GM12878 (cell line): ENCODE data around the gene LPAR3. TPM values are rescaled to one million over a fixed set of nuclear protein-coding genes. Genes with fewer than 3 reads are reported as not detected.
A peak's percentile ranks its signal among the peaks of the same experiment; 100 is the strongest.

ENCODE experiments used
- ASH2L ChIP-seq: fragments of 300-600, 200-600 bp; sonication (generic); IDR thresholded peaks from 2 replicates; pipeline ENCODE4 v1.6.1; 2017; ENCODE audit warnings: low read depth, mild to moderate bottlenecking, borderline replicate concordance
- ATF3 ChIP-seq: IDR thresholded peaks from 2 replicates; pipeline ENCODE4 v1.6.1; 2011; ENCODE audit warnings: low read depth, mild to moderate bottlenecking, low read length, moderate library complexity, borderline replicate concordance; ENCODE audit errors: extremely low read depth
- BCL11A ChIP-seq: IDR thresholded peaks from 2 replicates; pipeline ENCODE4 v1.6.1; 2011; ENCODE audit warnings: low read depth, low read length
- BMI1 ChIP-seq: fragments of 450-650 bp; IDR thresholded peaks from 2 replicates; pipeline ENCODE4 v1.6.1; 2016; ENCODE audit warnings: mild to moderate bottlenecking, moderate library complexity, borderline replicate concordance
- CREM ChIP-seq: IDR thresholded peaks from 2 replicates; pipeline ENCODE4 v1.6.1; 2014; ENCODE audit warnings: antibody characterized with exemption, low read depth
- EGR1 ChIP-seq, 2 experiments: IDR thresholded peaks; 1 replicate in 1 of 2; 2 replicates in 1 of 2; pipeline ENCODE4 v1.6.1; 2011 to 2012; ENCODE audit warnings: low read depth in 2 of 2, low read length in 2 of 2, borderline replicate concordance in 1 of 2, mild to moderate bottlenecking in 1 of 2, moderate library complexity in 1 of 2
- EP300 ChIP-seq, 2 experiments: fragments of 150-350 bp in 1 of 2; IDR thresholded peaks; 2 replicates each; pipeline ENCODE4 v1.6.1; 2011 to 2012; ENCODE audit warnings: low read depth in 2 of 2, low read length in 2 of 2, borderline replicate concordance in 1 of 2, improper control_type of control experiment in 1 of 2, inconsistent platforms in 1 of 2; ENCODE audit not compliant: control insufficient read depth in 1 of 2
- HCFC1 ChIP-seq: fragments of 150-350 bp; IDR thresholded peaks from 2 replicates; pipeline ENCODE4 v1.6.1; 2014; ENCODE audit warnings: low read length
- KAT2A ChIP-seq: conservative IDR thresholded peaks from 2 replicates; pipeline ENCODE4 v1.6.1; 2011; ENCODE audit warnings: low read depth, low read length; ENCODE audit not compliant: control insufficient read depth
- MXI1 ChIP-seq: fragments of 150-350 bp; IDR thresholded peaks from 2 replicates; pipeline ENCODE4 v1.6.1; 2011; ENCODE audit warnings: low read depth, mild to moderate bottlenecking, inconsistent platforms, low read length, improper control_type of control experiment
- NFIC ChIP-seq: IDR thresholded peaks from 2 replicates; pipeline ENCODE4 v1.6.1; 2012; ENCODE audit warnings: low read depth, mild to moderate bottlenecking, inconsistent platforms, low read length, moderate library complexity
- NFXL1 ChIP-seq: fragments of 450-650 bp; IDR thresholded peaks from 2 replicates; pipeline ENCODE4 v1.6.1; 2017; ENCODE audit warnings: antibody characterized with exemption, mild to moderate bottlenecking, borderline replicate concordance
- NRF1 ChIP-seq: conservative IDR thresholded peaks from 2 replicates; pipeline ENCODE4 v1.6.1; 2011; ENCODE audit warnings: mild to moderate bottlenecking, low read depth, low read length, improper control_type of control experiment
- PAX8 ChIP-seq: fragments of 450-650 bp; IDR thresholded peaks from 2 replicates; pipeline ENCODE4 v1.6.1; 2017; ENCODE audit warnings: mild to moderate bottlenecking, moderate library complexity
- PKNOX1 ChIP-seq: fragments of 450-650 bp; IDR thresholded peaks from 2 replicates; pipeline ENCODE4 v1.6.1; 2016; ENCODE audit warnings: mild to moderate bottlenecking
- POLR2A ChIP-seq: IDR thresholded peaks from 2 replicates; pipeline ENCODE4 v1.6.1; 2011; ENCODE audit warnings: low read depth, mild to moderate bottlenecking, low read length
- POU2F2 ChIP-seq: IDR thresholded peaks from 3 replicates; pipeline ENCODE4 v1.6.1; 2011; ENCODE audit warnings: low read depth, mild to moderate bottlenecking, low read length, borderline replicate concordance
- RB1 ChIP-seq: fragments of 450-650 bp; formaldehyde crosslinking; IDR thresholded peaks from 2 replicates; pipeline ENCODE4 v1.6.1; 2017; ENCODE audit warnings: mild to moderate bottlenecking, borderline replicate concordance
- RBBP5 ChIP-seq: fragments of 200-600 bp; sonication (generic); conservative IDR thresholded peaks from 2 replicates; pipeline ENCODE4 v1.6.1; 2016
- SMARCA5 ChIP-seq: fragments of 450-650 bp; IDR thresholded peaks from 2 replicates; pipeline ENCODE4 v1.6.1; 2017; ENCODE audit warnings: mild to moderate bottlenecking
- SUPT20H ChIP-seq: IDR thresholded peaks from 2 replicates; pipeline ENCODE4 v1.6.1; 2011; ENCODE audit warnings: low read depth, mild to moderate bottlenecking, low read length, moderate library complexity, borderline replicate concordance; ENCODE audit not compliant: control insufficient read depth
- TCF7 ChIP-seq: IDR thresholded peaks from 2 replicates; pipeline ENCODE4 v1.6.1; 2014; ENCODE audit warnings: antibody characterized with exemption, borderline replicate concordance
- ZBED1 ChIP-seq: IDR thresholded peaks from 2 replicates; pipeline ENCODE4 v1.6.1; 2016; ENCODE audit warnings: borderline replicate concordance
- ZBTB33 ChIP-seq: fragments of 450-650 bp; IDR thresholded peaks from 2 replicates; pipeline ENCODE4 v1.6.1; 2017; ENCODE audit warnings: mild to moderate bottlenecking
- ZSCAN29 ChIP-seq: fragments of 450-650 bp; IDR thresholded peaks from 2 replicates; pipeline ENCODE4 v1.6.1; 2017; ENCODE audit warnings: mild to moderate bottlenecking, moderate library complexity
- polyA plus RNA-seq, 11 experiments: library from polyadenylated mRNA; depleted of rRNA in 4 of 11; unstranded in 6 of 11; stranded (reverse) in 5 of 11; fragments of >200 nt; fragmentation: Nextera tagmentation in 4 of 11; fragmentation: Illumina TruSeq in 1 of 11; extraction: Ambion mirVana in 4 of 11; extraction: Trizol in 1 of 11; gene quantifications; 1 replicate in 1 of 11; 2 replicates in 10 of 11; pipeline versions ENCODE4 v1.2.1 to v1.2.3, GENCODE V29; 2011 to 2016; ENCODE audit warnings: inconsistent platforms in 2 of 11, missing spikeins in 2 of 11, low read depth in 1 of 11
- total RNA-seq, 4 experiments: library from RNA; depleted of rRNA in 3 of 4; stranded (reverse); fragments of >200 nt in 3 of 4; fragmentation: Illumina TruSeq in 1 of 4; extraction: Trizol in 1 of 4; gene quantifications; 2 replicates each; pipeline versions ENCODE4 v1.2.1 to v1.2.3, GENCODE V29; 2013 to 2021
- TF ChIP-seq, protein P1 (sequence below): fragments of 450-650 bp; IDR thresholded peaks from 2 replicates; pipeline ENCODE4 v1.6.1; 2017; ENCODE audit warnings: mild to moderate bottlenecking, moderate library complexity

Gene LPAR3
- total and polyA plus RNA-seq, 10 of the 15 experiments (the other 5 are each of a cell fraction or from before 2014, with no cell fraction given): 0.03 to 0.31 (median 0.09) TPM; not detected in 3

GRCh38 chr1:84862810-84863251 lies 30.2 kb downstream of the LPAR3 start (continued):
- TF ChIP-seq SUPT20H (no peak), ZBED1 (peak; percentile 70; the same call in 1 of the 2 replicates), EP300 (IDR thresholded peaks at IDR 0.05; ENCODE audit: borderline replicate concordance in 1 of 2, control insufficient read depth in 1 of 2, low read depth in 2 of 2, low read length in 2 of 2) (peak in 1 of 2 experiments; percentile 65; a peak in 2 of 4 replicates), PKNOX1 (no peak), SMARCA5 (no peak), POLR2A (no peak), EGR1 (IDR thresholded peaks at IDR 0.05; ENCODE audit: borderline replicate concordance in 1 of 2, low read depth in 2 of 2, low read length in 2 of 2) (peak in 1 of 2 experiments; percentile 70; a peak in 1 of 3 replicates), NFIC (peak; percentile 76), KAT2A (no peak), BCL11A (0 out of 2 replicates have a peak, but pooled peaks have one; percentile 21), POU2F2 (0 out of 3 replicates have a peak, but pooled peaks have one; percentile 24), MXI1 (no peak), BMI1 (no peak; the same call in 1 of the 2 replicates), ZSCAN29 (no peak), TCF7 (no peak), NFXL1 (no peak), ZBTB33 (no peak), CREM (peak; percentile 60; the same call in 1 of the 2 replicates), ATF3 (no peak), NRF1 (no peak), HCFC1 (no peak), ASH2L (no peak; the same call in 1 of the 2 replicates), RB1 (no peak), PAX8 (no peak), RBBP5 (no peak)
- TF ChIP-seq, protein P1, sequence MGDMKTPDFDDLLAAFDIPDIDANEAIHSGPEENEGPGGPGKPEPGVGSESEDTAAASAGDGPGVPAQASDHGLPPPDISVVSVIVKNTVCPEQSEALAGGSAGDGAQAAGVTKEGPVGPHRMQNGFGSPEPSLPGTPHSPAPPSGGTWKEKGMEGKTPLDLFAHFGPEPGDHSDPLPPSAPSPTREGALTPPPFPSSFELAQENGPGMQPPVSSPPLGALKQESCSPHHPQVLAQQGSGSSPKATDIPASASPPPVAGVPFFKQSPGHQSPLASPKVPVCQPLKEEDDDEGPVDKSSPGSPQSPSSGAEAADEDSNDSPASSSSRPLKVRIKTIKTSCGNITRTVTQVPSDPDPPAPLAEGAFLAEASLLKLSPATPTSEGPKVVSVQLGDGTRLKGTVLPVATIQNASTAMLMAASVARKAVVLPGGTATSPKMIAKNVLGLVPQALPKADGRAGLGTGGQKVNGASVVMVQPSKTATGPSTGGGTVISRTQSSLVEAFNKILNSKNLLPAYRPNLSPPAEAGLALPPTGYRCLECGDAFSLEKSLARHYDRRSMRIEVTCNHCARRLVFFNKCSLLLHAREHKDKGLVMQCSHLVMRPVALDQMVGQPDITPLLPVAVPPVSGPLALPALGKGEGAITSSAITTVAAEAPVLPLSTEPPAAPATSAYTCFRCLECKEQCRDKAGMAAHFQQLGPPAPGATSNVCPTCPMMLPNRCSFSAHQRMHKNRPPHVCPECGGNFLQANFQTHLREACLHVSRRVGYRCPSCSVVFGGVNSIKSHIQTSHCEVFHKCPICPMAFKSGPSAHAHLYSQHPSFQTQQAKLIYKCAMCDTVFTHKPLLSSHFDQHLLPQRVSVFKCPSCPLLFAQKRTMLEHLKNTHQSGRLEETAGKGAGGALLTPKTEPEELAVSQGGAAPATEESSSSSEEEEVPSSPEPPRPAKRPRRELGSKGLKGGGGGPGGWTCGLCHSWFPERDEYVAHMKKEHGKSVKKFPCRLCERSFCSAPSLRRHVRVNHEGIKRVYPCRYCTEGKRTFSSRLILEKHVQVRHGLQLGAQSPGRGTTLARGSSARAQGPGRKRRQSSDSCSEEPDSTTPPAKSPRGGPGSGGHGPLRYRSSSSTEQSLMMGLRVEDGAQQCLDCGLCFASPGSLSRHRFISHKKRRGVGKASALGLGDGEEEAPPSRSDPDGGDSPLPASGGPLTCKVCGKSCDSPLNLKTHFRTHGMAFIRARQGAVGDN: no peak
